GM19463 (cell line): ENCODE measurements around the gene TMIGD2.
"Not testable (repeated sequence)": the region's sequence is repeated elsewhere in the genome, so short reads cannot be mapped to it uniquely, and the experiment has no call there.

Source experiments
- ATAC-seq: cut with Tn5 transposase; IDR thresholded peaks from one replicate; pipeline ENCODE4 v1.9.1; 2021; ENCODE audit warnings: mild to moderate bottlenecking, moderate library complexity; ENCODE audit not compliant: unreplicated experiment

Gene TMIGD2

GRCh38 chr19:4297901-4298809, 4.0 kb downstream of the TMIGD2 start:
- ATAC-seq = no peak

GRCh38 chr19:4295972-4296771, 6.0 kb downstream of the TMIGD2 start:
- no peak for ATAC-seq

GRCh38 chr19:4294389-4294788, 7.8 kb downstream of the TMIGD2 start:
- no peak for ATAC-seq

- no peak for ATAC-seq
These were observed 9.7 kb downstream of the TMIGD2 start for GRCh38 chr19:4292515-4292914.

- ATAC-seq = no peak
These were observed 10.9 kb downstream of the TMIGD2 start for GRCh38 chr19:4291184-4291732.

GRCh38 chr19:4288091-4288777, 14.0 kb downstream of the TMIGD2 start:
- ATAC-seq = no peak

GRCh38 chr19:4286141-4286540, 16.0 kb downstream of the TMIGD2 start:
- ATAC-seq = not testable (repeated sequence)

- ATAC-seq = no peak
These were observed 17.2 kb downstream of the TMIGD2 start for GRCh38 chr19:4284974-4285373.

GRCh38 chr19:4284176-4284958, 17.8 kb downstream of the TMIGD2 start:
- ATAC-seq = no peak

GRCh38 chr19:4279530-4280422, 22.4 kb downstream of the TMIGD2 start:
- no peak for ATAC-seq

- ATAC-seq = no peak
These were observed 23.0 kb downstream of the TMIGD2 start for GRCh38 chr19:4279267-4279529.

GRCh38 chr19:4278419-4279266, 23.5 kb downstream of the TMIGD2 start, which contains the start of gene SHD:
Gene SHD (plus strand): TSS chr19:4279266. CDS start chr19:4280064, 798 bp downstream.
- no peak for ATAC-seq

GRCh38 chr19:4278010-4278409, 24.2 kb downstream of the TMIGD2 start:
- ATAC-seq = no peak

- ATAC-seq = no peak
These were observed 24.9 kb downstream of the TMIGD2 start for GRCh38 chr19:4277191-4277696.

GRCh38 chr19:4274321-4274686, 27.9 kb downstream of the TMIGD2 start:
- not testable (repeated sequence) for ATAC-seq

GRCh38 chr19:4272894-4273293, 29.3 kb downstream of the TMIGD2 start:
- no peak for ATAC-seq

GRCh38 chr19:4268816-4269430, 33.3 kb downstream of the TMIGD2 start:
- ATAC-seq = no peak
